ENCODE measurements around the gene SLC8A1. TPM values are rescaled to one million over a fixed set of nuclear protein-coding genes. Genes with fewer than 3 reads are reported as not detected.

The SLC8A1 gene
- total and polyA plus RNA-seq, 2 of the 13 experiments (the other 11 are each of a cell fraction or from before 2014, with no cell fraction given) = not detected

DNA sequence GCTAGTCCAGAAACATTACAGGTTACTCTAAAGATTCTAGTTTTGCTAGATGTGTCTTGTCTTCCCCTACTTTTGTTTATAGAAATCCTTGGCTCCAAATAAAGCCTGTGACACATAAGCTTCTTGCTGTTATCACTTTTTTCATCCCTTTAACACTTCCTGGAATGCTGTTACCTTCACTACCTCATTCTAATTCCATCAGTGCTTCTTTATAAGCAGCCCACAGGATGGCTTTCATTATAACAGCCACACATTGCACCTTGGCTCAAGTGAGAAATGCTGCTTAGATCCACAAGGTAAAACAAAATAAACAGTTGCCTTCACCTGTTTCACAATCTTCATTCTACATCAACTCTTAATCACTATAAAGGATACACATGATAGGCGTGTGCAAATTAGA is 221.7 kb downstream of the SLC8A1 start:
- no peaks in the 10 kb centered on the region for H4K20me1 ChIP-seq (ENCODE audit: insufficient read depth, low read length)
- no peaks in the 10 kb centered on the region for H3K79me2 ChIP-seq (ENCODE audit: insufficient read depth, low read length)
- DNase-seq (ENCODE audit: low spot score) (no peak), FAIRE-seq (no peak), ATAC-seq (no peak)
- POLR2A ChIA-PET = no interaction called here
- no peaks in the 10 kb centered on the region for H3K9me3 ChIP-seq (ENCODE audit: low read length)
- BruUV-seq (replicated peaks) = no TSS peak
- H3K27me3 ChIP-seq (ENCODE audit: control insufficient read depth in 1 of 2, insufficient read depth in 2 of 2, low read length in 2 of 2) = no peaks in the 10 kb centered on the region
- no peak overlapping the region for H3K9ac ChIP-seq (ENCODE audit: insufficient read depth, low read depth, low read length)
- no peak overlapping the region for H2AFZ ChIP-seq (ENCODE audit: low read length)
- intact Hi-C loops (cut with micrococcal nuclease; ENCODE audit: unreplicated experiment) = no loop called here
- no peak for TF ChIP-seq SRSF1 (optimal IDR thresholded peaks at IDR 0.05; ENCODE audit: low read depth, low read length)
- no peak for TF ChIP-seq ZNF703 (CRISPR knock-in tag; IDR thresholded peaks at IDR 0.05; ENCODE audit: borderline replicate concordance)
- no peak for TF ChIP-seq CENPT (CRISPR knock-in tag; IDR thresholded peaks at IDR 0.05; ENCODE audit: low read depth)
- TF ChIP-seq NR3C1 (CRISPR knock-in tag; IDR thresholded peaks at IDR 0.05) = no peak
- TF ChIP-seq MIER3 (CRISPR knock-in tag; IDR thresholded peaks at IDR 0.05; ENCODE audit: borderline replicate concordance) = no peak
- TF ChIP-seq ZFP82 (CRISPR knock-in tag; IDR thresholded peaks at IDR 0.05; ENCODE audit: borderline replicate concordance) = no peak
- TF ChIP-seq ZNF776 (CRISPR knock-in tag; IDR thresholded peaks at IDR 0.05) = no peak
- TF ChIP-seq RBM39 (IDR thresholded peaks at IDR 0.05; ENCODE audit: low read depth, low read length, poor library complexity, severe bottlenecking) = no peak
- no peak for TF ChIP-seq ZNF672 (CRISPR knock-in tag; IDR thresholded peaks at IDR 0.05)
- TF ChIP-seq ZNF496 (CRISPR knock-in tag; IDR thresholded peaks at IDR 0.05; ENCODE audit: insufficient replicate concordance) = no peak
- TF ChIP-seq GATA4 (IDR thresholded peaks at IDR 0.05; ENCODE audit: borderline replicate concordance, low read depth) = no peak
- no peak for TF ChIP-seq NR2F6 (IDR thresholded peaks at IDR 0.05)
- no peak for TF ChIP-seq NR2F6 (CRISPR knock-in tag; IDR thresholded peaks at IDR 0.05)
- CTCF ChIA-PET (ENCODE audit: low intra/inter-chr PET ratio, low total read pairs) = no interaction called here
- no peaks in the 10 kb centered on the region for H3K36me3 ChIP-seq (replicated peaks in 1 of 2; ENCODE audit: control insufficient read depth in 1 of 2, insufficient read depth in 2 of 2, low read length in 2 of 2)
- no peak overlapping the region for H3K4me2 ChIP-seq (ENCODE audit: low read depth, low read length)
- in situ Hi-C loops (cut with HindIII; ENCODE audit: extremely low pct_ligation_motif_present, low pct_unique_long_range_greater_than_20kb) = no loop called here
- H3K4me1 ChIP-seq (ENCODE audit: insufficient read depth, low read length) = no peaks in the 10 kb centered on the region
- H3K27ac ChIP-seq (ENCODE audit: extremely low read length, insufficient read depth, low read length) = no peak overlapping the region
- WGBS (ENCODE audit: low lambda C conversion rate) = 1% methylated on average over 1 of the region's 1 CpG
- H3K4me3 ChIP-seq (replicated peaks in 1 of 3; ENCODE audit: insufficient read depth in 1 of 3, low read depth in 2 of 3, low read length in 3 of 3) = no peak overlapping the region
